GM23248 (cell line): ENCODE data around the gene LRRN4CL.

ENCODE experiments used
- EZH2 ChIP-seq: fragments of 200-600 bp; sonication (generic); IDR thresholded peaks from 2 replicates; pipeline ENCODE4 v1.6.1; 2018; ENCODE audit warnings: antibody characterized with exemption, mild to moderate bottlenecking; ENCODE audit not compliant: insufficient read depth, poor library complexity, severe bottlenecking
- EZH2phosphoT487 ChIP-seq: fragments of 200-600 bp; sonication (generic); IDR thresholded peaks from 2 replicates; pipeline ENCODE4 v1.6.1; 2018; ENCODE audit warnings: antibody characterized with exemption, moderate library complexity, mild to moderate bottlenecking, low read depth; ENCODE audit not compliant: insufficient read depth

DNA sequence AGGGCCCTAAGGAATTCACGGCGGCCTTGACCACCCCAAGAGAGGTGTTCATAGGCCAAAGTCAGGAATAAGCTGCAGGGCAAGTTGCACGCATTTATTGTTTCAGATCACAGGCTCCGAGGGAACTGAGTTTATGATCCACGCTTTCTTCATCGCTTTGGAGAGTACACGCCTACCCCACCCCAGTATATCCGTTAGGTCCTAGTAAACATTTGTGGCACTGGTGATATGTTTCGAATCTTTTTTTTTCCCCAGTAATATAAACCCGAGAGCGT is 43.7 kb downstream of the LRRN4CL start:
- TF ChIP-seq EZH2 (no peak), EZH2phosphoT487 (no peak)
